HFFc6 (cell line): ENCODE data around the gene MINPP1. TPM values are rescaled to one million over a fixed set of nuclear protein-coding genes. Genes with fewer than 3 reads are reported as not detected.
"Not testable (repeated sequence)": the region's sequence is repeated elsewhere in the genome, so short reads cannot be mapped to it uniquely, and the experiment has no call there.

ENCODE experiments used
- DNase-seq: peaks from one replicate; pipeline ENCODE4 v3.0.0-alpha.2; 2018
- H3K27ac Mint-ChIP-seq: 2 replicates; pipeline ENCODE4 v1.8.0; 2020; ENCODE audit warnings: mild to moderate bottlenecking, mixed read lengths
- H3K27me3 Mint-ChIP-seq: 2 replicates; pipeline ENCODE4 v1.8.0; 2021; ENCODE audit warnings: mild to moderate bottlenecking, moderate library complexity, mixed read lengths; ENCODE audit not compliant: insufficient read depth
- H3K36me3 Mint-ChIP-seq: 2 replicates; pipeline ENCODE4 v1.8.0; 2021; ENCODE audit warnings: low read depth, mixed read lengths
- H3K4me1 Mint-ChIP-seq: 2 replicates; pipeline ENCODE4 v1.8.0; 2020; ENCODE audit warnings: low read depth, mixed read lengths
- H3K4me3 Mint-ChIP-seq: 2 replicates; pipeline ENCODE4 v1.8.0; 2020; ENCODE audit warnings: mild to moderate bottlenecking, moderate library complexity, mixed read lengths
- H3K9me3 Mint-ChIP-seq: 2 replicates; pipeline ENCODE4 v1.8.0; 2020; ENCODE audit warnings: mild to moderate bottlenecking, mixed read lengths
- CTCF ChIP-seq: fragments of 200-600 bp; sonication (generic); IDR thresholded peaks from 2 replicates; pipeline ENCODE4 v1.5.0; 2021; ENCODE audit warnings: antibody characterized with exemption, mild to moderate bottlenecking
- long read RNA-seq: library from polyadenylated mRNA; unstranded; transcript quantifications from one replicate; pipeline ENCODE4 v2.0.0, GENCODE V29; 2019
- total RNA-seq, 6 experiments: library from RNA; stranded (reverse); fragmentation: NEBNext Ultra II Directional; extraction: Animal tissue kit (Norgen Biotek cat#: 25700); gene quantifications; 2 replicates in 1 of 6; 3 replicates in 5 of 6; pipeline ENCODE4 v1.2.3, GENCODE V29; 2021

MINPP1 gene
- 10 to 100 TPM; 32.5 to 41.4 (median 37.0) TPM for total RNA-seq
- long read RNA-seq, transcript MINPP1-202 (5 exons, 2,415 nt) = major isoform, 92 of 104 reads
- long read RNA-seq, partial matches to known transcripts = 2 of 104 reads
- long read RNA-seq, other reads (novel, unspliced or antisense) = 9 of 104 reads

GRCh38 chr10:87504640-87505365 is at the start of gene MINPP1:
TSS of gene MINPP1 (plus strand) at chr10:87504893. CDS start at chr10:87504916, 23 bp downstream.
- Mint-ChIP-seq H3K27ac (peak within 1 kb of the TSS; percentile 98), H3K27me3 (no peaks in the 10 kb centered on the region; the same call in 1 of the 2 replicates), H3K4me3 (peak within 1 kb of the TSS; percentile 92), H3K9me3 (no peaks in the 10 kb centered on the region), H3K4me1 (peaks cover 59% of the 10 kb centered on the region), H3K36me3 (peaks cover 19% of the 10 kb centered on the region)
- peak; percentile 80 for DNase-seq
- no peak for TF ChIP-seq CTCF

GRCh38 chr10:87456586-87457220 is 48.0 kb upstream of the MINPP1 start:
- not testable (repeated sequence) for H3K36me3 Mint-ChIP-seq, H3K27ac Mint-ChIP-seq, H3K27me3 Mint-ChIP-seq, H3K9me3 Mint-ChIP-seq, H3K4me1 Mint-ChIP-seq, H3K4me3 Mint-ChIP-seq, DNase-seq

- H3K4me1 Mint-ChIP-seq, DNase-seq, H3K36me3 Mint-ChIP-seq, H3K27ac Mint-ChIP-seq, H3K27me3 Mint-ChIP-seq, H3K4me3 Mint-ChIP-seq, H3K9me3 Mint-ChIP-seq: not testable (repeated sequence)
Observed at GRCh38 chr10:87461751-87462150, 42.9 kb upstream of the MINPP1 start.

- not testable (repeated sequence) for H3K27ac Mint-ChIP-seq, H3K4me3 Mint-ChIP-seq, H3K9me3 Mint-ChIP-seq, H3K4me1 Mint-ChIP-seq, DNase-seq, H3K27me3 Mint-ChIP-seq, H3K36me3 Mint-ChIP-seq
Observed at GRCh38 chr10:87466849-87467248, 37.8 kb upstream of the MINPP1 start.

GRCh38 chr10:87488733-87489132 is 16.0 kb upstream of the MINPP1 start:
- H3K4me3 Mint-ChIP-seq, H3K27me3 Mint-ChIP-seq, H3K9me3 Mint-ChIP-seq, DNase-seq, H3K36me3 Mint-ChIP-seq, H3K27ac Mint-ChIP-seq, H3K4me1 Mint-ChIP-seq: not testable (repeated sequence)

- not testable (repeated sequence) for H3K36me3 Mint-ChIP-seq, DNase-seq, H3K27ac Mint-ChIP-seq, H3K4me1 Mint-ChIP-seq, H3K4me3 Mint-ChIP-seq, H3K9me3 Mint-ChIP-seq, H3K27me3 Mint-ChIP-seq
Observed at GRCh38 chr10:87490285-87490684, 14.4 kb upstream of the MINPP1 start.

GRCh38 chr10:87492450-87492849 is 12.2 kb upstream of the MINPP1 start:
- DNase-seq, H3K27me3 Mint-ChIP-seq, H3K4me1 Mint-ChIP-seq, H3K36me3 Mint-ChIP-seq, H3K27ac Mint-ChIP-seq, H3K4me3 Mint-ChIP-seq, H3K9me3 Mint-ChIP-seq: not testable (repeated sequence)

- not testable (repeated sequence) for H3K27ac Mint-ChIP-seq, H3K9me3 Mint-ChIP-seq, H3K36me3 Mint-ChIP-seq, H3K27me3 Mint-ChIP-seq, H3K4me3 Mint-ChIP-seq, DNase-seq
- H3K4me1 Mint-ChIP-seq = peaks cover 11% of the 10 kb centered on the region
Observed at GRCh38 chr10:87495446-87495845, 9.2 kb upstream of the MINPP1 start.

GRCh38 chr10:87497386-87497785 is 7.3 kb upstream of the MINPP1 start:
- not testable (repeated sequence) for H3K27me3 Mint-ChIP-seq, DNase-seq, H3K9me3 Mint-ChIP-seq, H3K36me3 Mint-ChIP-seq, H3K4me3 Mint-ChIP-seq, H3K27ac Mint-ChIP-seq
- peaks cover 16% of the 10 kb centered on the region for H3K4me1 Mint-ChIP-seq

- H3K4me3 Mint-ChIP-seq, H3K27ac Mint-ChIP-seq, H3K9me3 Mint-ChIP-seq, H3K27me3 Mint-ChIP-seq, H3K36me3 Mint-ChIP-seq: not testable (repeated sequence)
- peaks cover 21% of the 10 kb centered on the region for H3K4me1 Mint-ChIP-seq
- peak; percentile 24 for DNase-seq
Observed at GRCh38 chr10:87498106-87498789, 6.4 kb upstream of the MINPP1 start.
